Epithelial cell of esophagus (primary cell): ENCODE results near the gene NSUN5.

Source experiments
- DNase-seq: peaks from one replicate; pipeline ENCODE4 v3.0.0; 2010; ENCODE audit warnings: low read depth
- H3K4me3 ChIP-seq: 2 replicates; pipeline ENCODE4 v1.5.1; 2011; ENCODE audit warnings: mild to moderate bottlenecking, low read length, control low read depth
- CTCF ChIP-seq: IDR thresholded peaks from 2 replicates; pipeline ENCODE4 v1.5.1; 2011; ENCODE audit warnings: low read depth, mild to moderate bottlenecking, low read length, control low read depth, inconsistent platforms; ENCODE audit not compliant: insufficient read depth; ENCODE audit errors: missing control alignments

NSUN5 gene

GRCh38 chr7:73350306-73351068, 41.9 kb upstream of the NSUN5 start:
- no peak for TF ChIP-seq CTCF
- H3K4me3 ChIP-seq, result no peak overlapping the region
- no peak for DNase-seq

GRCh38 chr7:73349763-73350162, 41.1 kb upstream of the NSUN5 start:
- TF ChIP-seq CTCF, result no peak
- no peak overlapping the region for H3K4me3 ChIP-seq
- no peak for DNase-seq

- DNase-seq, result no peak
- no peak overlapping the region for H3K4me3 ChIP-seq
- no peak for TF ChIP-seq CTCF
Measured at GRCh38 chr7:73345951-73346350, 37.3 kb upstream of the NSUN5 start.

- no peak for DNase-seq
- H3K4me3 ChIP-seq, result no peak overlapping the region
- TF ChIP-seq CTCF, result no peak
Measured at GRCh38 chr7:73345538-73345937, 36.9 kb upstream of the NSUN5 start.

GRCh38 chr7:73343671-73344380, 35.2 kb upstream of the NSUN5 start:
- H3K4me3 ChIP-seq, result no peak overlapping the region

GRCh38 chr7:73342645-73343044, 34.0 kb upstream of the NSUN5 start:
- TF ChIP-seq CTCF, result peak; percentile 53
- no peak overlapping the region for H3K4me3 ChIP-seq
- DNase-seq, result peak; percentile 39

More at GRCh38 chr7:73343671-73344380, 35.2 kb upstream of the NSUN5 start:
- no peak for TF ChIP-seq CTCF
- DNase-seq, result no peak
